ENCODE measurements around the gene LAMA5.

The LAMA5 gene

GRCh38 chr20:62319346-62319909, 47.7 kb downstream of the LAMA5 start:
- TF ChIP-seq CTCF (conservative IDR thresholded peaks at IDR 0.05; ENCODE audit: low read depth, low read length) = no peak
- Histone ChIP-seq H3K79me2 (ENCODE audit: insufficient read depth, low read depth) (no peaks in the 10 kb centered on the region), H3K4me2 (no peak overlapping the region), H2AFZ (ENCODE audit: low read depth) (no peak overlapping the region), H3K9ac (no peak overlapping the region), H3K27ac (no peak overlapping the region), H4K20me1 (ENCODE audit: insufficient read depth) (no peaks in the 10 kb centered on the region), H3K4me1 (ENCODE audit: low read depth, poor library complexity, severe bottlenecking) (peaks cover 6% of the 10 kb centered on the region), H3K4me3 (IDR thresholded peaks at IDR 0.05; ENCODE audit: insufficient read depth, low read depth, low read length) (no peak overlapping the region), H3K36me3 (ENCODE audit: insufficient read depth) (no peaks in the 10 kb centered on the region; the same call in 1 of the 2 replicates), H3K27me3 (ENCODE audit: insufficient read depth, low read depth) (no peaks in the 10 kb centered on the region)

DNA sequence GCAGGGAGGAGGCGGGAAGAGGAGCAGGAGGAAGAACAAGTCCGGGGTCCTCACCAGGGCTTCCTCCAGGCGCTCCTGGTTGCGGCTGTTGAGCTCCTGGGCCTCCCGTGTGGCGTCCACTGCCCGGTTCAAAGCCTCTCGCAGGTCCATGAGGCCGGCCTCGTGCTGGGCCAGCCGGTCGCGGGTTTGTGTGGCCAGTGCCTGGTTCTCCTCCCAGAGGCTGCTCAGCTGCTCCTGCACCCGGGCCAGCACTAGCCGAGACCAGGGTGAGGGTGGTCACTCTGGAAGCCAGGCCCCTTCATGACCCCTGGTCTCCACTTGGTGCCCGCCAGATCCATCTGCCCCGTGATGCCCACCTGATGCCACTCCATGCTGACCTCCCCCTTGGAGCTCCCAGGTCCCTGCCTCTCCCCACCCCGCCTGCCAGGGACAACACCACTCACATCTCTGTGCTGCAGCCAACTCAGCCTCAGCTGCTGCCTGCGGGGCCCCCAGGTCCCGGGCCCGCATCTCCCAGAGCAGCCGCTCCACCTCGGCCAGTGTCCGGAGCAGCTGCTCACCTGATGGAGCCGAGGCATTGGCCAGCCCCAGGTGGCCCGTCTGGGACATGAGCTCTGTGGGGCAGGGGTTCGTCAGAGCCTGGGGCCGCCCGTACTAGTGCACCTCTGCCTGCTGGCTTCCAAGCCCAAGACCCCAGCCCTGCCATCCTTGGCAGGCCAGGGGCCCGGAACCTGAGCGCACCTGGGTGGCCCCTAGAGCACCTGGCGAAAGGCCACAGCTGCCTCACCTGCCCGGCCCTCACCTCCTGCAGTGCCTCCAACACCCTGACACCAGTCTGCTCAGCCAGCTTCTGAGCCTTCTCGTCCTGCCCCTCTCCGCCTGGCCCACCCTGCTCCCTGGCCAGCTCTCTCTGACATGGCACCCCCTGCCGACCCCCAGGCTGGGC, 48.4 kb downstream of the LAMA5 start:
- no peak overlapping the region for H3K27ac ChIP-seq

GRCh38 chr20:62317167-62317655, 49.9 kb downstream of the LAMA5 start:
- H3K4me1 ChIP-seq (ENCODE audit: low read depth, poor library complexity, severe bottlenecking) = peaks cover 5% of the 10 kb centered on the region
- H3K27me3 ChIP-seq (ENCODE audit: insufficient read depth, low read depth) = no peaks in the 10 kb centered on the region
- no peak overlapping the region for H3K9ac ChIP-seq
- H4K20me1 ChIP-seq (ENCODE audit: insufficient read depth) = no peaks in the 10 kb centered on the region
- no peak overlapping the region for H3K27ac ChIP-seq
- no peak overlapping the region for H3K4me3 ChIP-seq (IDR thresholded peaks at IDR 0.05; ENCODE audit: insufficient read depth, low read depth, low read length)
- no peak overlapping the region for H2AFZ ChIP-seq (ENCODE audit: low read depth)
- H3K79me2 ChIP-seq (ENCODE audit: insufficient read depth, low read depth) = no peaks in the 10 kb centered on the region
- TF ChIP-seq CTCF (conservative IDR thresholded peaks at IDR 0.05; ENCODE audit: low read depth, low read length) = no peak
- no peak overlapping the region for H3K4me2 ChIP-seq
- no peaks in the 10 kb centered on the region; the same call in 1 of the 2 replicates for H3K36me3 ChIP-seq (ENCODE audit: insufficient read depth)

More for the DNA sequence above, 48.4 kb downstream of the LAMA5 start:
- Histone ChIP-seq H3K4me1 (ENCODE audit: low read depth, poor library complexity, severe bottlenecking) (peaks cover 6% of the 10 kb centered on the region), H3K36me3 (ENCODE audit: insufficient read depth) (no peaks in the 10 kb centered on the region; the same call in 1 of the 2 replicates), H3K9ac (no peak overlapping the region), H3K79me2 (ENCODE audit: insufficient read depth, low read depth) (no peaks in the 10 kb centered on the region), H3K4me2 (no peak overlapping the region), H3K27me3 (ENCODE audit: insufficient read depth, low read depth) (no peaks in the 10 kb centered on the region), H2AFZ (ENCODE audit: low read depth) (no peak overlapping the region), H3K4me3 (IDR thresholded peaks at IDR 0.05; ENCODE audit: insufficient read depth, low read depth, low read length) (no peak overlapping the region), H4K20me1 (ENCODE audit: insufficient read depth) (no peaks in the 10 kb centered on the region)
- TF ChIP-seq CTCF (conservative IDR thresholded peaks at IDR 0.05; ENCODE audit: low read depth, low read length) = no peak

DNA sequence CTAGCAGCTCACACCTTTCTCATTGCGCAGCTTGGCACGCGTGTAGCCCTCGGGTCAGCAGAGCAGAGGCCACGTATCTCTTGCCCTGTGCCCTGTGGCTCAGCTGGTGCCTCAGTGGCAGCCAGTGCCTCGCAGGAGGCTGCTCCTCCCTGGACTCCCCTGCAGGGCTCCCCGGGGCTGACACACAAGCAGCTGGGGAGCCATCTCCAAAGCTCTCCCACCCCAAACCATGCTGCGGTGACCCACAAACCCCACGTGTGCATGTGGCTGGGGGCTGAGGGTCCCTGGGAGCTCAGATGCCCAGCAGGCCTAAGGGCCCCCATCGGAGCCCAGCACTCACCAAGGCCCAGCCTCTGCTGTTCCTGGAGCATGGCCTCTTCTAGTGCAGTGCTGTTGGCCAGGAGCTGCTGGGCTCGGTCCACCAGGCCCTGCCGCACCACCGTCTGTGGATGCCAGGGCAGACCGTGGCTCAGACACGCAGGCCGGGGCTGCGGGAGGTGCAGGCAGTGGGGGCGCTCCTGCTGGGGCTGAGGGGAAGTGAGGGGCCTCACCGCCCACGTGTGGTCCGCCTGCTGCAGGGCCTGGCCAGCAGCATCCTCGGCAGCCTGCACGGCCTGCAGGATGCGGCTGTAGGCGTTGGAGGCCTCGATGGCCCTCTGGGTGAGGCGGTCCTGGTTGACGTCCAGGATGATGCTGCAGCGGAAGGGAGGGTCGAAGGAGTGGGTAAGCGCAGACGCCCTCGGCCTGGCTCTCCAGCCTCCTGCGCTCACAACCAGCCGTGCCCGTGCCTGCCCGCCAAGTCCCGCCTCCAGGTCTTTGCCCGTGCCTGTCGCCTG, 50.6 kb downstream of the LAMA5 start:
- no peaks in the 10 kb centered on the region; the same call in 1 of the 2 replicates for H3K36me3 ChIP-seq (ENCODE audit: insufficient read depth)
- no peak overlapping the region for H3K9ac ChIP-seq
- no peak for TF ChIP-seq CTCF (conservative IDR thresholded peaks at IDR 0.05; ENCODE audit: low read depth, low read length)
- no peak overlapping the region for H3K27ac ChIP-seq
- H3K4me1 ChIP-seq (ENCODE audit: low read depth, poor library complexity, severe bottlenecking) = no peaks in the 10 kb centered on the region
- no peak overlapping the region for H3K4me2 ChIP-seq
- H2AFZ ChIP-seq (ENCODE audit: low read depth) = no peak overlapping the region
- no peak overlapping the region for H3K4me3 ChIP-seq (IDR thresholded peaks at IDR 0.05; ENCODE audit: insufficient read depth, low read depth, low read length)
- no peaks in the 10 kb centered on the region for H4K20me1 ChIP-seq (ENCODE audit: insufficient read depth)
- H3K27me3 ChIP-seq (ENCODE audit: insufficient read depth, low read depth) = no peaks in the 10 kb centered on the region
- no peaks in the 10 kb centered on the region for H3K79me2 ChIP-seq (ENCODE audit: insufficient read depth, low read depth)
